GM20000 (cell line): Measurements from ENCODE around the gene PBLD.

Experiments used
- DNase-seq: peaks from one replicate; pipeline ENCODE4 v3.0.0; 2012; ENCODE audit warnings: low spot score
- TF ChIP-seq, protein P1 (sequence below): IDR thresholded peaks from 2 replicates; pipeline ENCODE4 v1.5.1; 2012; ENCODE audit warnings: mild to moderate bottlenecking, control low read depth; ENCODE audit errors: extremely low read depth, missing control alignments

The PBLD gene

DNA sequence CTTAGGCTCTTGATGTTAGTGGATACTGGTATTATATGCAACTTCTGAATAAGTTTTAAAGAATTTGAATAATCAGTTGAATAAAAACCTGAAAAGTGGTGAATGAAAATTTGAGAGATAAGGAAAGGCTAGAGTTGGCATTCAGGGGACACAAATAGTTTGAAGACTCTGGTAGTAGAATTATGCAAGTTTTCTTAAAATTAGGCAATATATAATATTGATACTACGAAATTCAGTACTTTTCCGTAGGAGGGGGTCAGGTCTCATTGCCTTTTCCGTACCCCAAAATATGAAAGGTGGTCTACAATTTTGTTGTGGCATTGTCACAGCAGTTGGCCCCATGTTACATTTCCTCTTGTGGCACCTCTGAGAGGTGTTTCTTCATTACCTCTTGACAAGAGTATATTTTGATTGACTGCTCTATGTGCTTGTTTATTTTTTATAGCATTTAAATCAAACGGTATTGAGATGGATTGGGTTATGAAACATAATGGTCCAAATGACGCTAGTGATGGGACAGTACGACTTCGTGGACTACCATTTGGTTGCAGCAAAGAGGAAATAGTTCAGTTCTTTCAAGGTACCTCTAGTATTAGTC is 4.1 kb upstream of the PBLD start:
- TF ChIP-seq, protein P1, sequence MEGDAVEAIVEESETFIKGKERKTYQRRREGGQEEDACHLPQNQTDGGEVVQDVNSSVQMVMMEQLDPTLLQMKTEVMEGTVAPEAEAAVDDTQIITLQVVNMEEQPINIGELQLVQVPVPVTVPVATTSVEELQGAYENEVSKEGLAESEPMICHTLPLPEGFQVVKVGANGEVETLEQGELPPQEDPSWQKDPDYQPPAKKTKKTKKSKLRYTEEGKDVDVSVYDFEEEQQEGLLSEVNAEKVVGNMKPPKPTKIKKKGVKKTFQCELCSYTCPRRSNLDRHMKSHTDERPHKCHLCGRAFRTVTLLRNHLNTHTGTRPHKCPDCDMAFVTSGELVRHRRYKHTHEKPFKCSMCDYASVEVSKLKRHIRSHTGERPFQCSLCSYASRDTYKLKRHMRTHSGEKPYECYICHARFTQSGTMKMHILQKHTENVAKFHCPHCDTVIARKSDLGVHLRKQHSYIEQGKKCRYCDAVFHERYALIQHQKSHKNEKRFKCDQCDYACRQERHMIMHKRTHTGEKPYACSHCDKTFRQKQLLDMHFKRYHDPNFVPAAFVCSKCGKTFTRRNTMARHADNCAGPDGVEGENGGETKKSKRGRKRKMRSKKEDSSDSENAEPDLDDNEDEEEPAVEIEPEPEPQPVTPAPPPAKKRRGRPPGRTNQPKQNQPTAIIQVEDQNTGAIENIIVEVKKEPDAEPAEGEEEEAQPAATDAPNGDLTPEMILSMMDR, result no peak
- DNase-seq, result no peak

DNA sequence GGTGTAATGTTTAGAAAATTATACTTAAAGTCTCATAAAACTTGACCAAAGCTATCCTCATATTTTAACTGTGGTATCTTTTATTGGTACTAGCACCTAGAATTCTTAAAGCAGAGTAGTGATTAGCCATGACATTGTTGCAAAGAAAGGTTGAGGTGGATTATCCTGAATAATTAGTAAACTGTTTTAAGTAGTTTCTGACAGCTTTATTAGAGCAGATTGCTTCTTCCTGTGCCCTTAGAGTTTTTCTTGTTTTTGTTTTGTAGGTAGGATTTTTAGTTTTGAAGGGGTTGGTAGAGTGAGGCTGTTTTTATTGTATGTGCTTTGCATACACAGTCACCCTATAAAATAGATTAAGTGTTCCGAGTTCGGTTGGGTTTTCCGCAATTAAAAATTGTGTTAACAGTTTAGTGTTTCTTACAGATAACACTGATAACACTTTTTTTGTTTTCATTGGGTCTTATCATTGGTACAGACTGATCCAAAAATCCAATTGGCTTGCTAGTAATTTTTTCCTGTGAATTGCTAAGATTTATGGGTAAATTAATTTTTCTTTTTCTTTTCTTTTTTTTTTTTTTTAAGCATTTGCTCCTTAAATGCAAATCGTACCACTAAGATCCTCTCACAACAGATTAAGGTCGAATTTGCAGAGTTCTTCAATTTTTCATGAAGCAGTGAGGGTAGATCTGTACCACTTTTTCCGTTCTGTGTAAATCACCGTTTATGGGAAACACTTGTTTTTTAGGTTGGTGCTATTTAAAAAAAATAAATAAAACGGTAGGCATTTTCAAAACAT is 2.1 kb upstream of the PBLD start:
- TF ChIP-seq, protein P1, result no peak

DNA sequence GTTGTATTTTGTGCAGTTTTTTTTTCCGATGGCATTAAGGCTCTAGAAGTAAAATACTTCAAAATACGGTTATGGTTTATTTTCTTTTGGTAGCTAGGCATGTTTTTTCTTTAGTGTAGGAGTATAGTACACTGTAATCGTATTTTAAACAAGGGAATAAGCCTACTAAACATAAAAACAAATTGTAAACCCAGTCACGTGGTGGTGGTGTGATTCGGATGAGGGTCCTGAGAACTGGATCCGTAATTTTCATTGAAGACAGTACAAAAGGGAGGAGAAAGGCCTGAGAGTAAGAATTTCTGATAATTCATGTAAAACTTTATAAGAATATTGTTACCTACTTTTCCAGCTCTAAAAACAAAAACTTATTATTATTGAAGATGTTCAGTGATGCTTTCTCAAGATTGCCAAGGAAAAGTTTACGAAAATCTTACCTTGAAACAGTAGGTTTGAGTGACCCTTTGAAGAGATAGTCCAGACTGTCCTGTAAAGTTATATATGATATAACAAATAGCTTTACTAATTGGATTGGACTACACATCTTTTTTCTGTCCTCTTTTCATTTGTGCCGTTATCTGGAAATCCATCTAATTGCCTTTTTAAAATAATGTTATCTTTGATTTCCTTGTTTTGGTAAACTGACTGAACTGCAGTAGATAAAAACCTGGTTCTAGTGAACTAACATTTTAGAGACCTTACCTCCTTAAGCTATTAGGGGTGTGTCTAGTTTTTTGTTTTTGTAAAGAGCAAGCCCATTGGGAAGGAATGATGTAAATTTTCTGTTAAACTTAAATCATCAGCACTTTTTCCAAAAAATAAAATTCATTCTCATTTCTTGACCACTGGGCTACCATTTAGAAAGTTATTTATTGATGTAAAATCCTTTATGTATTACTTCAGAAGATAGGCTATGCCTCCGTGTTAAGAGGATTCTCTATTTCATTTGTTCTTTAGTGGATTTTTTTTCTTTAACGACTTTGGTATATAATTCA is 1.0 kb upstream of the PBLD start:
- no peak for DNase-seq
- TF ChIP-seq, protein P1, result no peak

More for the DNA sequence above, 2.1 kb upstream of the PBLD start:
- DNase-seq, result no peak

DNA sequence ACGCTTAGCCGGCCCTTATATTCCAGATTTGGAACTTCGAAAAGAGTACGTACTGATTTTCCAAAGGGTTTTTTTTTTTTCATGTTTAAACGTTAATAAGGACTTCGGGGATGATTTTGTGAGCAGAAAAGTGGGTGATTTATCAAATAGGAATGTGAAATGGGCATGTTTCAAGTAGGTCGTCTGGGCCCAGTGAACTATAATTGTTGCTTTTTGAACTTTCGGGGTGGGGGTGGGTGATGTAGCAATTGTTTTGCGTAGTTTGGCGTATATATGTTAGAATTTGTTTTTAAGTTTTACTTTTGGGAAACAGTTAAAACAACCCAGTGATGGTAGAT is 299 bp upstream of the PBLD start:
- TF ChIP-seq, protein P1, result no peak
- DNase-seq, result no peak

DNA sequence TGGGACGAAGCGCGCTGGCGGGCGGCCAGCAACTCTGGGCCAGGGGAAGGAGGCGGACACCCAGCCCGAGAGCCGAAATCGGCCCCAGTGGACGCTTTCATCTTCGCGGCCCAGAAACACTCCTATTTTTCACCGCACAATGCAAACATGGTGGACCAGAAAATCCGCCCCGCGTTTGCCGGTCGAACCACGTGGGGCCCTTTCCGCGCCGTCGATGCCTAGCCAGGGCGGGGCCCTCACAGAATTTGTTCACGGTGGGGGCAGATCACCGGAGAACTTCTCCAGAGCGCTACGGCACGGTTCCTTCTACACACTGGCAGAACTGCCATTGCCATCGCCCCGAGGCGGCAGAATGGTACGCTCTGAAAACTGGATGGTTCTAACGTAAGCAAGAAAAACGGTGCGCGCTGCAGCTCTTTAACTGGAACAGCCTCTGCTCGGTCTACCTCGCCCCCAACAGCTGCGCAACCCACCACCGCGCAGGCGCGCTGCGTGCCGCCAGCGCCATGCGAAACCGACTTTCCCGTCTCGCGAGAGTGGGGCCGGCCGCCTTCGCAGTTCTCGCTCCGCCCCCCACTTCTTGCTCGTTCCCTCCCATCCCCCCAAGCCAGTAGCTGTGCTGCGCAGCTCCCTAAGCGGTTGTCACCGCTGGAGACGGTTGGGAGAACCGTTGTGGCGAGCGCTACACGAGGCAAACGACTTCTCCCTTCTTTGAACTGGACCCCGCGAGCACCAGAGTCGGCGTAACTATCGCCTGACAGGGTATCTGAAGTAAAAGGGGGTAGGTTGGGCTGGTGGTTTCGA is 1.1 kb downstream of the PBLD start, which contains the start of gene HNRNPH3:
Gene HNRNPH3, plus strand, starts transcription at position 610 of the 804 bp plus-strand sequence. CDS start 5,158 bp downstream, outside the sequence.
- DNase-seq, result peak; percentile 95

DNA sequence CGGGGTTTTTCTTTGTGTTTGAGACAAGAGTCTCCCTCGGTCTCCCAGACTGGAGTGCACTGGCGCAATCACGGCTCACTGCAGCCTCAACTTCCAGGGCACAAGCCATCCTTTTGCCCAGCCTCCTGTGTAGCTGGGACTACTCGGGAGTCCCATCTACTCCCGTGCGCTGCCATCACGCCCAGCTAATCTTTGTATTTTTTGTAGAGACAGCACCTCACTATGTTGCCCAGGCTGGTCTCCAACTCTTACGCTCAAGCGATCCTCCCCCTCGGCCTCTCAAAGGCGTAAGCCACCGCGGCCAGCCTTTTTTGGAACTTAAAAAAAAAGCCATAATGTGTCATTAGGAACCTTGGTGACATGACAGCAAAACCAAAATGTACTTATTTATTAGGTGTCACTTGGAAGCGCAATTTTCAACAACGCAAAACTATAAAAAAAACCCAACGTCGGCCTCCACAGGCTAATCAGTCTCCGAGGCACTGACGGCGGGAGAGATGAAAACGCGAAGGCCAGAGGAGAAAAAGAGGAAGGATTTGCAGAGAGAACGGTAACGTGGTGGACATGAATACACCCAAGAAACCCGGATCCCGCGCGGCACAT is 1.8 kb downstream of the PBLD start:
- TF ChIP-seq, protein P1, result no peak
- no peak for DNase-seq

More for the DNA sequence above, 1.1 kb downstream of the PBLD start, which contains the start of gene HNRNPH3:
- TF ChIP-seq, protein P1, result no peak
